UCSD-AML1 (cell line): ENCODE results near the gene CALHM1.

ENCODE experiments used
- DNase-seq: peaks from one replicate; lab custom pipeline; 2025; ENCODE audit not compliant: unreplicated experiment; lab: John Stamatoyannopoulos, UW

Gene CALHM1

GRCh38 chr10:103456074-103456660 lies 2.5 kb downstream of the CALHM1 start:
- no peak for DNase-seq

- DNase-seq = no peak
These were observed 3.5 kb downstream of the CALHM1 start for GRCh38 chr10:103455235-103455634.

DNA sequence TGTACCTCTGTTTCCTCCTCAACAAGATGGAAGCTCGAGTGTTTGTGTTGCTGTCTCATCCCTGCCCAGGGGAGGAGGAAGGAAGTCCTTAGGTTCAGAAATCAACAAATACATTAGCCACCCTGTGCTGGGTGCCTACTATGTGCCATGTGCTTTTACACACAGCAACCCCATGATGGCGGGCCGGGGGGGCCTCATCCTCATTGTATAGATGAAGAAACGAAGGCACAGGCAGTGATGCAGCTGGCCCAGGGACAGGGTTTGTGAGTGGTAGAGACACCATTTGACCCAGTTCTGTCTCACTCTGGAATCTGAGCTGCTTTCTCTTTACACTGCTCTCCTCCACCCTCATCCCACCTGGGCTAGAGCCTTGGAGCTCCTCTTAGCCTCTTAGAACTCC lies 4.7 kb downstream of the CALHM1 start:
- no peak for DNase-seq

- no peak for DNase-seq
These were observed 6.0 kb downstream of the CALHM1 start for GRCh38 chr10:103452506-103453230.

DNA sequence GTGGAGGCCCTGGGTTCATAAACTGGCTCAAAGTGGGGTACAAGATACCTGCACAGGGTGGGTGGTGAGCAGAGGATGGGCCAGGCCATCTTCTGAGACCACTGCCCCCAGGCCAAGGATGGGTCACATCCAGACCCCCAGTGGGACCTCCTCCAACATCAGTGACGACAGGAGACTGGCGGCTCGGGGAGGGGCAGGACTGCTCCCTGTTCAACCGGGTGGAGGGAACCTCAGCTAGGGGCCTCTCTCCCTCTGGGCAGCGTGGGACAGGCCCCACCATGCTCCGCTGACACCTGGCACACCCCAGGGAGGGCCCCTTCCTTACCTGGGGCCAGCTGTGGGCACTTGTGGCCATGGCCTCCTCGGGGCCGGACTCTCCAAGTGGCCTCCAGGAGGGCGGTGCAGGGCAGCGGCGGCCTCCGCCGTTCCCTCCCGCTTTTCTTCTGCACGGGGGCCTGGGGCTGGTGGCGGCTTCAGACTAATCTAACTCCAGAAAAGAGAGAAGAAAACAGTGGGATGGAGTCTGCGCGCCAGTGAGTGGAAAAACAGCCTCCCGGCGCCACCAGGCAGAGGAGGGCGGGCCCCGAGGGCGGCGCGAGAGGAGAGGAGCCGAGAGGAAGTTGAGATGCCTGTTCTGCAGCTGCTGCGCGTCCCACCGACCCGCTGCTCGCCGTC lies 6.7 kb downstream of the CALHM1 start, which contains the start of gene CALHM2:
Gene CALHM2 (minus strand): TSS at position 540 of the 675 bp plus-strand sequence. CDS start 2,429 bp downstream, outside the sequence.
- peak; percentile 66 for DNase-seq

DNA sequence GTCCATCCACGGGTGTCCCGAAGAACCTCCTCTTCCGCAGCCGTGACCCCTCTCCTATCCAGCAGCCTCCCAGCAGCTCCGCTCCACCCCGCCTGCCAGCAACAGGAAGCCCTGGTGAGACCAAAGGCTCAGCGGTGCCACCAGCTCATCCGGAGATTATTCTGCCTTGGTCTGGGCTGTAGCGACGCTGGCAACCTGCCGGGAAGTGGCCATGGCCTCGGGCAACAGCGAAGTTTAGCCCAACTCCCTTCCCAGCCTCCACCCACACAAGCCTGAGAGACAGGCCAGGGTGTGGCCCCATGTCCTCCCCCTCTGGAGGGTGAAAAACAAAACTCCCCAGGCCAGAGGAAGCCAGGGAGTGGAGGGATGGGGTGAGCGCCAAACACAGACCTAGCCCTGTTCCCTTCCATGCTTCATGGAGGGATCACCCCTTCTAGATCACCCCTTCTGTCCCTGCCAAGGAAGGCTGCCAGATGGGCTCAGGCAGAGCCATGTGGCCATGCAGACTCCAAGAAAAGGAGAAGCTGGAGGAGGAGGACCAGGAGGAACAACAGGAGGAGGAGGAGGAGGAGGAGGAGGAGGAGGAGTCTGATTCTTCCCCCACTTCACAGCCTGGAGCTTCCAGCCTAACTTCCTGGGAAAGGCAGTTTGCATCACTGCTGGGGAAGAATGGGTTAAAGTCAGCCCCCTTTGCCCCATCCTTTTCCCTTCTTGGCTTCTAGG lies 7.4 kb downstream of the CALHM1 start:
- DNase-seq = peak; percentile 43

GRCh38 chr10:103450201-103450695 lies 8.5 kb downstream of the CALHM1 start:
- DNase-seq = no peak

DNA sequence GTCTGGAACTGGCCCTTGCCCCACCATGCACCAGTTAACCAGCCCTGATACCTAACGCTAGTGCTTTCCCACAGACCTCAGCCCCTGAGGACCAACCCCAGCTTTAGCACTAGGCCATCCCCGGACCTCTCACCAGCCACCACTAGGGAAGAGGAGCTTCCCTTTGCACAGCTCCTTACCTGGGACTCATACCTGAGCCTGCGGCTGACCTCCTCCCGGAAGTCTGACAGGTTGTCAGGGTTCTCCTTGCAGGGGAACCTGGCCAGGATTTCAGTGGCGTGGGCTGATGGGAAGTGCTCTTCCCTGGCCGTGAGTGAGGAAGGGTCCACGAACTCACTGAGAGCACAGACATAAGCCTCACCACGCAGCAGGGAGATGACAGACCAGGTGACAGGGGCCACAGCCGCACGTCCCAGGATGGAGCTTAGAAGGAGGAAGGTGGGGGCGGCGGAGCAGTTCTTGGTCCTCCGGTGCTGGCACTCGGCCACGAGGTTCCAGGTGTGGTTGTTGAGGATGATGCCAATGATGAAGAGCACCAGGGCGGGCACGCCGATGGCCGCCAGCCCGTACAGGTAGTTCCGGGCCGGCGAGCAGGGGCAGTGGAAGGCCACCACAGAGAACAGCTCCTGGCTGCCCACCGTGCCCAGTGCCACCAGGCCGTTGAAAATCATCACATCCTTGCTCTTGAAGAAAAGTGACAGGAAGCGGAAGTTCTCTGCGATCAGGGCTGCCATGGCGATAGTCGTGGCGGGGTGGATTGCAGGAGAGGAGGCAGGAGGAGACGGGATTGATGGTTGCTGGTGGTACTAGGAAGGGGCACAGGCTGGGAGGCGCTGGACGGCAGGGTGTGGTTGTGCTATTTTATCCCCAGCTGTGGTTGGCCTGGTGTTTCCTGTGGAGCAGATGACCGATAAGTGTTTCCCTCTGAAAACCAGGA lies 9.2 kb downstream of the CALHM1 start:
- DNase-seq = no peak

- no peak for DNase-seq
These were observed 10.0 kb downstream of the CALHM1 start for GRCh38 chr10:103448746-103449145.

- no peak for DNase-seq
These were observed 11.5 kb downstream of the CALHM1 start for GRCh38 chr10:103447187-103447586.

- DNase-seq = no peak
These were observed 12.7 kb downstream of the CALHM1 start for GRCh38 chr10:103445767-103446567.

GRCh38 chr10:103445366-103445765 lies 13.3 kb downstream of the CALHM1 start:
- no peak for DNase-seq

DNA sequence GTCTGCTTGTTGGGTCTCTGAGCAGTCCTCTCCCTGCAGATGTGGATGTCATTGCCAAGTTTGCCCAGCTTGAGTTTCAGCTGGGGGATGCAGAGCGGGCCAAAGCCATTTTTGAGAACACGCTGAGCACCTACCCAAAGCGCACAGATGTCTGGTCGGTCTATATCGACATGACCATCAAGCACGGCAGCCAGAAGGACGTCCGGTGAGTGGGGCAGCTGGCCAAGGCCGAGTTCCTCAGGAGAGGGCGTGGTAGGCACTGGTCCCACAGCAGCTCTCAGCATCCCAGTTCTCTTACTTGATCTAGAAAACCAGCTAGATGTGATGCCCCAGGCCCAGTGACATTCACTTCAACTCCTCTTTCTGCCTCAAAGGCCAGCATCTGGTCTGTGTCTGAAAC lies 14.2 kb downstream of the CALHM1 start:
- DNase-seq = no peak

DNA sequence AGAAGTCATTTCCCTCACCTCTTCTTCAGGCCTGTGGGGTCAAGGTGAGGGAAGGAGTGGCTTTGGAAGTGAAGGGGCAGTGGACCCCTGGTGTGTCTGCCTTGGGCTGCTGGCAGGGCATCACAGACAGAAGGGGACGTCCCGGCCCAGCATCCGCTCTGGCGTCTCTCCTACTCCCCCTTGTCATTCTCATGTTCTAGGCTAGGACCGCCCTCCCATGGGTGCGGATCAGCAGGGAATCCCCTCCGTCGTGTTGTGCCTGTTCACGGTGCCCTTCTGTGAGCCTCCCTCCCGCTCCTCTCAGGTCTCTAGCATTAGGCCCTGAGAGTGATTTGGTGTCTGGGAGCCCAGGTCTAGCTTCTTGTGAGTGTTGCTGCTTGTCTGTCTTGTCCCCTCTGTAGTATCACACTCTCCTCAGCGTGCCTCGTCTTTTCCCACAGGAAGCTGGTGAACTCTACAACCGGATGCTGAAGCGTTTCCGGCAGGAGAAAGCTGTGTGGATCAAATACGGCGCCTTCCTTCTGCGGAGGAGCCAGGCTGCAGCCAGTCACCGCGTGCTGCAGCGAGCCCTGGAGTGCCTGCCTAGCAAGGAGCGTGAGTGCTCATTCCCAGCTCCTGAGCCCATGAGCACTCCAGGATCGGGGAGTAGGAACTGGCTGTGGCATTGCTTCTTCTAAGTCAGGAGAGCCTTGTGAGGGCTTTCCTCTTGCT lies 15.1 kb downstream of the CALHM1 start:
- no peak for DNase-seq

- no peak for DNase-seq
These were observed 16.7 kb downstream of the CALHM1 start for GRCh38 chr10:103442031-103442461.

- DNase-seq = no peak
These were observed 17.1 kb downstream of the CALHM1 start for GRCh38 chr10:103441611-103442010.

DNA sequence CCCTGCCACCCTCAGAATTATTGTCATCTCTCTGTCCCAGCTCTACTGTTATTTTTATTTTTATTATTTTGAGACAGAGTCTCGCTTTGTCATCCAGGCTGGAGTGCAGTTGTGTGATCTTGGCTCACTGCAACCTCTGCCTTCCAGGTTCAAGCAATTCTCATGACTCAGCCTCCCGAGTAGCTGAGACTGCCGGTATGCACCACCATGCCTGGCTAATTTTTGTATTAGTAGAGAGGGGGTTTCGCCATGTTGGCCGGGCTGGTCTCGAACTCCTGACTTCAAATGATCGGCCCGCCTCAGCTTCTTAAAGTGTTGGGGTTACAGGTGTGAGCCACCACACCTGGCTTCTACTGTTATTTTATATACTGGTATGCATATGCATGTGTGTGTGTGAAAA lies 17.5 kb downstream of the CALHM1 start:
- no peak for DNase-seq

- no peak for DNase-seq
These were observed 18.3 kb downstream of the CALHM1 start for GRCh38 chr10:103440416-103440815.

DNA sequence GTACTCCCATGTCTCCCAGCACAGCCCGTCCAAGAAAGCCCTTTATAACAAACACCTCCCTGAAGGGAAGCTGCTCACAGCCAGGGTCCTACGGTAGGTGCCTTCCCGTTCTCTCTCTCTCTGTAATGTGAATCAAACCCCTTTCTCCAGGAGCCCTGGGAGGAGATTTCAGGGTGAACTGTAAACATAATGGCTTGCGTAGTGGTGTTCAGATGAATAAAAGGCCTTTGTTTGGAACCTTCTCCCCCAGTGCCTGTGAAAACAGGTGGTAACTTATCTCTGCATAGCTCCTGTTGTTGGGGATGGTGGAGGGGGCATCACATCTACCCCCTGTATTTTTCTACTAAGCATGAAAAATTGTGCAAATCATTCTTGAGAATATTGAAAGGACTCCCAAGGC lies 18.9 kb downstream of the CALHM1 start:
- DNase-seq = no peak
